A673 (cell line): ENCODE measurements around the gene WBP2. TPM values are rescaled to one million over a fixed set of nuclear protein-coding genes. Genes with fewer than 3 reads are reported as not detected.

Experiments used
- BruUV-seq: library from RNA; stranded (reverse); fragments of 400-500 nt; replicated peaks from 2 replicates; lab custom pipeline; 2021; lab: Mats Ljungman, UMichigan
- CTCF ChIA-PET: fragments of 300-600 bp; sonication (Branson Sonifier 250); formaldehyde crosslinking; loops from one replicate; lab custom pipeline; 2022; ENCODE audit warnings: antibody characterized with exemption; lab: Charles Lee
- POLR2A ChIA-PET: fragments of 300-600 bp; sonication (Branson Sonifier 250); formaldehyde crosslinking; loops from one replicate; lab custom pipeline; 2022; ENCODE audit warnings: antibody characterized with exemption; ENCODE audit not compliant: low non-redundant PET; lab: Charles Lee
- DNase-seq: peaks from one replicate; pipeline ENCODE4 v3.0.0-alpha.2; 2015; ENCODE audit warnings: low spot score
- H3K27ac ChIP-seq: fragments of 200-600 bp; sonication (generic); 2 replicates; pipeline ENCODE4 v1.5.1; 2016; ENCODE audit warnings: mixed run types, low read depth, mild to moderate bottlenecking, mixed read lengths, antibody characterized with exemption, low read length; ENCODE audit not compliant: poor library complexity, severe bottlenecking
- H3K27me3 ChIP-seq: fragments of 200-600 bp; sonication (generic); replicated peaks from 2 replicates; pipeline ENCODE4 v1.6.1; 2017; ENCODE audit warnings: mixed run types, low read depth, mild to moderate bottlenecking, mixed read lengths, antibody characterized with exemption, low read length; ENCODE audit not compliant: insufficient read depth, poor library complexity
- H3K36me3 ChIP-seq: fragments of 200-600 bp; sonication (generic); 2 replicates; pipeline ENCODE4 v1.6.1; 2016; ENCODE audit warnings: mixed run types, mild to moderate bottlenecking, mixed read lengths, antibody characterized with exemption, low read length; ENCODE audit not compliant: insufficient read depth, poor library complexity, severe bottlenecking
- H3K4me1 ChIP-seq: fragments of 200-600 bp; sonication (generic); 2 replicates; pipeline ENCODE4 v1.6.1; 2017; ENCODE audit warnings: mixed run types, mild to moderate bottlenecking, mixed read lengths, antibody characterized with exemption, low read length; ENCODE audit not compliant: insufficient read depth, poor library complexity, severe bottlenecking
- H3K4me3 ChIP-seq: fragments of 200-600 bp; sonication (generic); 2 replicates; pipeline ENCODE4 v1.5.1; 2016; ENCODE audit warnings: low read depth, mixed run types, mild to moderate bottlenecking, mixed read lengths, low read length; ENCODE audit not compliant: poor library complexity, severe bottlenecking
- H3K9me3 ChIP-seq: fragments of 200-600 bp; sonication (generic); 2 replicates; pipeline ENCODE4 v1.6.1; 2016; ENCODE audit warnings: mixed run types, low read depth, mild to moderate bottlenecking, mixed read lengths, antibody characterized with exemption, low read length; ENCODE audit not compliant: poor library complexity, severe bottlenecking
- EZH2 ChIP-seq: fragments of 200-600 bp; sonication (generic); IDR thresholded peaks from 2 replicates; pipeline ENCODE4 v1.6.1; 2017; ENCODE audit warnings: borderline replicate concordance, low read depth, mild to moderate bottlenecking, mixed read lengths, antibody characterized with exemption, low read length; ENCODE audit not compliant: poor library complexity, severe bottlenecking
- intact Hi-C: fragments of 100-400 bp; cut with micrococcal nuclease; formaldehyde crosslinking; loops from one replicate; pipeline ENCODE4 v1.10.0; 2022; ENCODE audit not compliant: unreplicated experiment
- total RNA-seq: library from RNA; stranded (reverse); gene quantifications from 2 replicates; pipeline ENCODE4 v1.2.3, GENCODE V29; 2021
- TF ChIP-seq, protein P1 (sequence below): fragments of 300-800, 200-600 bp; sonication (generic); conservative IDR thresholded peaks from 2 replicates; pipeline ENCODE4 v1.5.1; 2017; ENCODE audit warnings: low read depth, mild to moderate bottlenecking, antibody characterized with exemption, low read length, moderate library complexity, mixed read lengths

WBP2 gene
- total RNA-seq, 1 experiment from 2014 or later: 70.3 TPM

DNA sequence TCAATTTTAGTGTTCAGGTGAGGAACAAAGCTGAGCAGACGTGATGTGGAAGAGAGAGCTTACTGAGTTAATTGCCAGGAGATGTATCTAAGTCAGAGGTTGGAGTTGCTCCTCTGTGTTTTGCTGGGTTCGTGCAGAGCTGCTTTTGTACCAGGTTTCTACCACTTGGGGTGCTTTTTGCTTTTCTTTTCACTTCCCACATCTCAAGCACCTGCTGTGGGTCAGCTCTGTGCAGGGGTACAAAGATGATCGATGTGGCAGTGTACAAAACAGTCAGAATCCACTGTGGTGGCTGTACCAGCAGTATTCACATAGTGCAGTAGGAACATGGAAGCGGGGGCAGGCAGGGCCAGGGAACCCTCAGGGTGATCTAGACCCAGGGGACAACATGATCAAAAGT is 55.7 kb downstream of the WBP2 start:
- H3K27me3 ChIP-seq: no peaks in the 10 kb centered on the region
- ChIA-PET CTCF (no interaction called here), POLR2A (no interaction called here)
- H3K4me1 ChIP-seq: no peaks in the 10 kb centered on the region
- DNase-seq: no peak
- no peak overlapping the region for H3K4me3 ChIP-seq
- TF ChIP-seq, protein P1, sequence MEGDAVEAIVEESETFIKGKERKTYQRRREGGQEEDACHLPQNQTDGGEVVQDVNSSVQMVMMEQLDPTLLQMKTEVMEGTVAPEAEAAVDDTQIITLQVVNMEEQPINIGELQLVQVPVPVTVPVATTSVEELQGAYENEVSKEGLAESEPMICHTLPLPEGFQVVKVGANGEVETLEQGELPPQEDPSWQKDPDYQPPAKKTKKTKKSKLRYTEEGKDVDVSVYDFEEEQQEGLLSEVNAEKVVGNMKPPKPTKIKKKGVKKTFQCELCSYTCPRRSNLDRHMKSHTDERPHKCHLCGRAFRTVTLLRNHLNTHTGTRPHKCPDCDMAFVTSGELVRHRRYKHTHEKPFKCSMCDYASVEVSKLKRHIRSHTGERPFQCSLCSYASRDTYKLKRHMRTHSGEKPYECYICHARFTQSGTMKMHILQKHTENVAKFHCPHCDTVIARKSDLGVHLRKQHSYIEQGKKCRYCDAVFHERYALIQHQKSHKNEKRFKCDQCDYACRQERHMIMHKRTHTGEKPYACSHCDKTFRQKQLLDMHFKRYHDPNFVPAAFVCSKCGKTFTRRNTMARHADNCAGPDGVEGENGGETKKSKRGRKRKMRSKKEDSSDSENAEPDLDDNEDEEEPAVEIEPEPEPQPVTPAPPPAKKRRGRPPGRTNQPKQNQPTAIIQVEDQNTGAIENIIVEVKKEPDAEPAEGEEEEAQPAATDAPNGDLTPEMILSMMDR: no peak
- no peak for TF ChIP-seq EZH2
- H3K27ac ChIP-seq: no peak overlapping the region
- no TSS peak for BruUV-seq
- H3K9me3 ChIP-seq: no peaks in the 10 kb centered on the region
- peaks cover 29% of the 10 kb centered on the region for H3K36me3 ChIP-seq
- intact Hi-C loops: no loop called here

DNA sequence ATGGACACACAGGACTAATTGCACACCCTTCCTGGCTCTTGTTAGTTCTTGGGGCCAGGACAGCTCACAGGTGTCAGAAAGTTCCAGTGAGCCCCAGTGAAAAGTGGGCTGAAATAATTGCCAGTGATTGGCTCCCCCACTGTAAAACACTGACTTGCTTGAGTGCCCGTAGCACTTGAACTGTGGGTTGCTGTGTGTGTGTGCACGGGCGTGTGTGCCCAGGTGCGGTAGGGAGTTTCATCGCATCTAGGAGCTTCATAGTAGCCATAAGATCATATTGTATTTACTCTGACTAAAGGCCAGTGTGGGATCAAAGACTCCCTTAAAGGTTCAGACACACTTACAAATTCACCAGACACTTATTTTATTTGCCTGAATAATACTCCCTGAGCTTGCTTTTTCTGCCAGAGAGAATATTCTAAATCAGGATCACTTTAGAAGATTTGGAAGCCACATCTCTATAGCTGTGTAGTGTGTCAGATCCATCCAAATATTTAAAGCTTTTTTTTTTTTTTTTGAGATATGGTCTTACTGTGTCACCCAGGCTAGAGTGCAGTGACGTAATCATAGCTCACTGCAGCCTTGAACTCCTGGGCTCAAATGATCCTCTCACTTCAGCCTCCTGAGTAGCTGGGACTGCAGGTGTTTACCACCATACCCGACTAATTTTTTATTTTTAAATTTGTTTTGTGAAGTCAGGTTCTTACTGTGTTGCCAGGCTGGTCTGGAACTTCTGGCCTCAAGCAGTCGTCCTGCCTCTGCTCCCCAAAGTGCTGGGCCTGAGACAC is 59.1 kb downstream of the WBP2 start:
- DNase-seq: no peak
- no peak for TF ChIP-seq EZH2
- TF ChIP-seq, protein P1: no peak
- BruUV-seq: no TSS peak
- intact Hi-C loops: no loop called here
- CTCF ChIA-PET: interaction anchor here (0.6 to 1.2 kb wide), 3 partner anchors 13 to 39 kb away, joined by 5 to 7 read pairs (median 7); no protein-coding TSS in a partner anchor
- Histone ChIP-seq H3K4me1 (no peaks in the 10 kb centered on the region), H3K9me3 (no peaks in the 10 kb centered on the region), H3K27me3 (no peaks in the 10 kb centered on the region), H3K36me3 (peaks cover 37% of the 10 kb centered on the region), H3K4me3 (no peak overlapping the region), H3K27ac (no peak overlapping the region)
- POLR2A ChIA-PET: interaction anchor here (0.8 kb wide), 1 partner anchor 25 kb away, joined by 4 read pairs; no protein-coding TSS in a partner anchor

Other genes starting within 250 kb of the WBP2 start
- 0.22 TPM in 1 of 2 replicates, not detected in the other for gene SMIM5, start 221.9 kb downstream of the WBP2 start, total RNA-seq
- 30.6 and 39.0 TPM in 2 replicates for gene RECQL5, start 188.2 kb downstream of the WBP2 start, total RNA-seq
- 98.1 and 114 TPM in 2 replicates for gene SAP30BP, start 188.0 kb downstream of the WBP2 start, total RNA-seq
- 0.95 and 2.4 TPM in 2 replicates for gene ITGB4, start 133.9 kb downstream of the WBP2 start, total RNA-seq
- gene GALK1, start 90.1 kb downstream of the WBP2 start, total RNA-seq: 18.3 and 29.7 TPM in 2 replicates
- 53.2 and 60.0 TPM in 2 replicates for gene UNK, start 70.5 kb downstream of the WBP2 start, total RNA-seq
- gene UNC13D, start 10.9 kb downstream of the WBP2 start, total RNA-seq: 0.37 and 2.2 TPM in 2 replicates
- gene TRIM47, start 23.2 kb upstream of the WBP2 start, total RNA-seq: 0.46 and 0.95 TPM in 2 replicates
- 46.1 and 47.9 TPM in 2 replicates for gene TRIM65, start 41.6 kb upstream of the WBP2 start, total RNA-seq
- gene MRPL38, start 49.5 kb upstream of the WBP2 start, total RNA-seq: 166 and 167 TPM in 2 replicates
- 34.4 and 35.6 TPM in 2 replicates for gene FBF1, start 85.7 kb upstream of the WBP2 start, total RNA-seq
- 35.0 and 39.5 TPM in 2 replicates for gene ACOX1, start 123.8 kb upstream of the WBP2 start, total RNA-seq
- 13.3 and 16.2 TPM in 2 replicates for gene TEN1, start 123.9 kb upstream of the WBP2 start, total RNA-seq
- 8.5 and 10.0 TPM in 2 replicates for gene CDK3, start 145.5 kb upstream of the WBP2 start, total RNA-seq
- 0.15 and 0.21 TPM in 2 replicates for gene EVPL, start 172.0 kb upstream of the WBP2 start, total RNA-seq
- 96.4 and 101 TPM in 2 replicates for gene SRP68, start 217.2 kb upstream of the WBP2 start, total RNA-seq
- not detected in 2 replicates for gene GALR2, start 219.4 kb upstream of the WBP2 start, total RNA-seq
- not detected in 2 replicates for gene ZACN, start 223.8 kb upstream of the WBP2 start, total RNA-seq
- 115 and 117 TPM in 2 replicates for gene EXOC7, start 248.5 kb upstream of the WBP2 start, total RNA-seq